Upper lobe of right lung (tissue), 1 donor: ENCODE measurements around the gene SMC6. TPM values are rescaled to one million over a fixed set of nuclear protein-coding genes. Genes with fewer than 3 reads are reported as not detected.
A peak's percentile ranks its signal among the peaks of the same experiment; 100 is the strongest.

Experiments
- ATAC-seq: fragments of 200-7000 bp; cut with Tn5 transposase; one replicate; pipeline ENCODE4 v1.9.1; 2020; ENCODE audit warnings: mild to moderate bottlenecking, moderate library complexity
- DNase-seq: peaks from one replicate; pipeline ENCODE4 v3.0.0-alpha.2; 2020
- H3K27ac ChIP-seq: fragments of 200-600 bp; one replicate; pipeline ENCODE4 v1.8.0; 2022
- H3K27me3 ChIP-seq: fragments of 200-600 bp; one replicate; pipeline ENCODE4 v1.8.0; 2022; ENCODE audit warnings: mild to moderate bottlenecking
- H3K36me3 ChIP-seq: fragments of 200-600 bp; one replicate; pipeline ENCODE4 v1.8.0; 2022
- H3K4me1 ChIP-seq: fragments of 200-600 bp; one replicate; pipeline ENCODE4 v1.8.0; 2022
- H3K4me3 ChIP-seq: fragments of 200-600 bp; one replicate; pipeline ENCODE4 v1.8.0; 2022; ENCODE audit warnings: mild to moderate bottlenecking
- H3K9me3 ChIP-seq: fragments of 200-600 bp; one replicate; pipeline ENCODE4 v1.8.0; 2022
- intact Hi-C: fragments of 100-400 bp; cut with DNase I; formaldehyde crosslinking; loops from one replicate; pipeline ENCODE4 v1.11.0; 2022
- total RNA-seq: library from RNA; stranded (reverse); fragmentation: NEBNext Ultra II Directional; extraction: Animal tissue kit (Norgen Biotek cat#: 25700); gene quantifications from one replicate; pipeline ENCODE4 v1.2.1, GENCODE V29; 2021
- TF ChIP-seq, protein P1 (sequence below): fragments of 200-600 bp; IDR thresholded peaks from one replicate; pipeline ENCODE4 v1.8.0; 2022; ENCODE audit warnings: antibody characterized with exemption
- donor health status: DM: no; HTN: yes; CAD: no; lungs with severe emphysema.

The SMC6 gene
- total RNA-seq, 1 donor from 2014 or later = 16.0 TPM

DNA sequence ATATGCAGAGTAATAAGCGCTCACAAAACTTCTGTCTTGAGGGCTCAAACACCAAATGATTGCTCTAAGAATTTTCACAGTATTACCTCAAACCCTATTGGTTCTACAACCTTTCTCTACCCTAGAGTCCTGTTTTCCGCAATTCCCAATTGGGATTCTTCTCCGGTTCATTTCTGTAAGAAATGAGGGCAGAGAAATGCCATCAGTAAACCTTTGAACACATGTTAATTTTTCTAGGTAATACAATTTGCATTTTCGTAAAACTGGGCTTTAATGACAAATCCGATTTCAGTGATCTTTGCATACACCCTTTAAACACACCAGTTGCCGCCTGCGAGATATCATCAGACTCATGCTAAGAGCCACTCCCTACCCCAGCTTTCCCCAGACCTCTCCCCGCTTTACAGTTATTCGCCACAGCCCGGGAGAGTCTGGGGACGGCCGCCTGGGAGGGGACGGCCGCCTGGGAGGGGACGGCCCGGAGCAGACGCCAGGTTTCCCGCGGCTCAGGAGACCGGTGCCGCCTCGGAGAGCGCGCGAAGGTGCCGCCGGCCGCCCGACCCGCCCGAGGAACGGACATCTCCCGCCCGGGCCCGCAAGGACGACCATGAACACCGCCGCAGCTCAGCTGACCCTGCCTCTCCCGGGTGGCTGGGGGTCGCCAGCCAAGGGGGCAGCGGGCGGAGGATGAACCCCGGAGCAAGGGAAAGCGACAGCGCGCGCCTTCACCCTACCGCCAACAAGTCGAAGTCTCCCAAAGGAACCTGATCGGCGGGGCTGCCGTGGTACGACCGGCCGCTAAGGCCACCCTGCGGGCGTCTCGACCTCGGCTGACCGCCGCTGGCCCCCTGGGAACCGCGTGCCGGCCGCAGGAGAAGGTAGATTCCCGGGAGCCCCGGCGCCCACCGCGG is 463 bp downstream of the SMC6 start:
- intact Hi-C loops = no loop called here
- ATAC-seq (peak; percentile 88), DNase-seq (peak; percentile 82)
- peak overlapping the region; percentile 68 for H3K4me3 ChIP-seq
- TF ChIP-seq, protein P1, sequence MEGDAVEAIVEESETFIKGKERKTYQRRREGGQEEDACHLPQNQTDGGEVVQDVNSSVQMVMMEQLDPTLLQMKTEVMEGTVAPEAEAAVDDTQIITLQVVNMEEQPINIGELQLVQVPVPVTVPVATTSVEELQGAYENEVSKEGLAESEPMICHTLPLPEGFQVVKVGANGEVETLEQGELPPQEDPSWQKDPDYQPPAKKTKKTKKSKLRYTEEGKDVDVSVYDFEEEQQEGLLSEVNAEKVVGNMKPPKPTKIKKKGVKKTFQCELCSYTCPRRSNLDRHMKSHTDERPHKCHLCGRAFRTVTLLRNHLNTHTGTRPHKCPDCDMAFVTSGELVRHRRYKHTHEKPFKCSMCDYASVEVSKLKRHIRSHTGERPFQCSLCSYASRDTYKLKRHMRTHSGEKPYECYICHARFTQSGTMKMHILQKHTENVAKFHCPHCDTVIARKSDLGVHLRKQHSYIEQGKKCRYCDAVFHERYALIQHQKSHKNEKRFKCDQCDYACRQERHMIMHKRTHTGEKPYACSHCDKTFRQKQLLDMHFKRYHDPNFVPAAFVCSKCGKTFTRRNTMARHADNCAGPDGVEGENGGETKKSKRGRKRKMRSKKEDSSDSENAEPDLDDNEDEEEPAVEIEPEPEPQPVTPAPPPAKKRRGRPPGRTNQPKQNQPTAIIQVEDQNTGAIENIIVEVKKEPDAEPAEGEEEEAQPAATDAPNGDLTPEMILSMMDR = no peak
- H3K27ac ChIP-seq = peak overlapping the region; percentile 96
- no peaks in the 10 kb centered on the region for H3K27me3 ChIP-seq
- no peaks in the 10 kb centered on the region for H3K9me3 ChIP-seq
- H3K36me3 ChIP-seq = no peaks in the 10 kb centered on the region
- H3K4me1 ChIP-seq = peaks cover 19% of the 10 kb centered on the region

DNA sequence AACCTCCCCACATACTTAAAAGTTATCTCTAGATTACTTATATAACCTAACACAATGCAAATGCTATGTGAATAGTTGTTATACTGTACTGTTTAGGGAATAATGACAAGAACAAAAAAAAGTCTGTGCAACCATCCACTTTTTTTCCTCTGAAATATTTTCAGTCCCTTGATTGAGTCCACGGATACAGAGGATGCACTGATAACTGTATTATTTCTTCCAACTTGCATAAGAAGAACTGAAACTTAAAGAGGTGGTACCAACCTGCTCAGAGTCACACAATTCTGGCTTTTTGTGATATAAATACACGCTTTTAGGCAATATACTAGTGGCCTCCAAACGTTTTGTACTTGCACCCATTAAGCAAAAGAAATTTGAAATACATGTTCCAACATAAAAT is 1.4 kb downstream of the SMC6 start:
- Histone ChIP-seq H3K4me3 (peak overlapping the region; percentile 68), H3K4me1 (peaks cover 19% of the 10 kb centered on the region), H3K9me3 (no peaks in the 10 kb centered on the region), H3K27ac (no peak overlapping the region), H3K27me3 (no peaks in the 10 kb centered on the region), H3K36me3 (no peaks in the 10 kb centered on the region)
- DNase-seq = no peak
- TF ChIP-seq, protein P1 = no peak
- ATAC-seq = no peak
- intact Hi-C loops = no loop called here

DNA sequence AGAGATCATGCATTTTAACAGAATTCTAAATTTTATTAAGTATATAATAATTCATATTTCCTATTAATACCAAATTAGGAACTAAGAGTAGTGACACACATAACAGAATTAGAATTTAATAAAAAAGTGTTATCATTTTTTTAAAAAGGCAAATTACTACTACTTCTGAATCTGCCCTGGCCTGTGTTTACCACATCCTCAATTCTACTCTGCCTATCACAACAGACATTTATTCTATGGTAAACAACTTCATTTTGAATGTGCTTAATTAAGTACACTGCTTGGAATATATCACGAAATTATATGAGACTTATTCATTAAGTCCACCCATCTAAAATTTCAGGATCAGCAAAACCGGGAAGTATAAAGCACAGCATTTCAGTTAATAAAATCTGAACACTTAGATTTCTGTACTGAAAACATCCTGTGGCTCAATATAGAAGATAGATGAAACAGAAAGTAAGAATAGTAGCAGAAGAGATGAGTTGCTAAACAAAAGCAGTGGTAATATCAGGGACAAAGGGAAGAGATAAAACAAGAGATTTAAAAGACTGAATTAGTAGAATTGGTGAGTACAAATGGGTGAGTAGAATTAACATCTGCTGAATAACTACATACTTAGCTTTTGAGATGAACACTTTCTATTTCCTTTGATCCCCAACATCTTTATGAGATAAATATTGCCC is 3.7 kb downstream of the SMC6 start:
- Histone ChIP-seq H3K36me3 (peaks cover under 1% of the 10 kb centered on the region), H3K4me3 (no peak overlapping the region), H3K27me3 (no peaks in the 10 kb centered on the region), H3K27ac (no peak overlapping the region), H3K4me1 (peaks cover 19% of the 10 kb centered on the region), H3K9me3 (no peaks in the 10 kb centered on the region)
- DNase-seq = no peak
- intact Hi-C loops = no loop called here
- TF ChIP-seq, protein P1 = no peak
- ATAC-seq = no peak

DNA sequence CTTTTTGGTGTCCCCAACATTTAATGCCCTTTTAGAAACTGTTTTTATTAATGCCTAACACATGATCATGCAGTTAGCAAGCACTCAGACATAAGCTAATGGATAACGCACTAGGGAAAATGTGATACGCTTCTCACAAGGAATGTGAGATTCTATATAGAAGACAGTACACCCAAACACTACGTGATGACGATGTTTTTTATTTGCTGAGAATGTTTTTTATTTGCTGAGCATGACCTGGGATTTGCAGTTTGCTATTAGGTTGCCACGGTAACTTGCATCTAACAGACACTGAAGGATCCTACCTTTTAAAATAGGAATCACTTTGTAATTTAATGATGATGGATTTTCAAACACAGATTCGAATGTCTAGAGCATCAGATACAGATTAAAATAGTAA is 4.9 kb downstream of the SMC6 start:
- intact Hi-C loops = no loop called here
- DNase-seq (no peak), ATAC-seq (no peak)
- H3K9me3 ChIP-seq = no peaks in the 10 kb centered on the region
- peaks cover 12% of the 10 kb centered on the region for H3K36me3 ChIP-seq
- H3K27ac ChIP-seq = no peak overlapping the region
- peaks cover 15% of the 10 kb centered on the region for H3K4me1 ChIP-seq
- H3K4me3 ChIP-seq = no peak overlapping the region
- H3K27me3 ChIP-seq = no peaks in the 10 kb centered on the region
- TF ChIP-seq, protein P1 = no peak

DNA sequence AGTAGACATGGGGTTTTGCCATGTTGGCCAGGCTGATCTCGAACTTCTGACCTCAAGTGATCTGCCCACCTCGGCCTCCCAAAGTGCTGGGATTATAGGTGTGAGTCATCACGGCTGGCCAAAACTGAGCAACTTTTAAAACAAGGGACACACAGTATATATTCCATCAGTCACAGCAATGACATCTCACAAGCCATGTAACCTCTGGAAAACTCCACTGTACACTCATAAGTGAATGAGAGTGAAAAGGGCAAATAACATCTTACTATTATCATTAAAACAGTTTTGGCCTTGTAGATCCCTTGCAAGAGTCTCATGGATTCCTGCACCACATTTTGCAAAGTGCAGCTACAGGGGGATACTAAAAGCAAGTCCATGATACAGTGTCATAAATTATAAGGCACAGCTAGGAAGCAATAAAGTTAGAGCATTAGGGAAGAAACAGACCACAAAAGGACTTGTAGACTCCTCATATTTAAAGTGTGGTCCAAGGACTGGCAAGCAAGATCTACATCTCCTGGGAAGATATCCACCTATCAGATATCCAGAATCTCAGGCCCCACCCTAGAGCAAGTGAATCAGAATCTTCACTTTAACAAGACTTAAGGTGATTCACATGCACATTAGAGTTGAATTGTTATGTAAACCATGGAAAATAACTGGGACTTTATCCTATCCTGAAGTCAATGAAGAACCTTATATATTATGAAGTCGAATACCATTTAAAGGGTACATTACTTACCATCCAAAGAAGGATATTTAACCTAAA is 5.7 kb downstream of the SMC6 start:
- Histone ChIP-seq H3K9me3 (no peaks in the 10 kb centered on the region), H3K4me3 (no peak overlapping the region), H3K27me3 (no peaks in the 10 kb centered on the region), H3K36me3 (peaks cover 15% of the 10 kb centered on the region), H3K27ac (no peak overlapping the region), H3K4me1 (peaks cover 14% of the 10 kb centered on the region)
- TF ChIP-seq, protein P1 = no peak
- no peak for DNase-seq
- ATAC-seq = no peak
- intact Hi-C loops = no loop called here
